Psoas muscle (tissue), 8 donors: Measurements from ENCODE around the gene ZNF281. TPM values are rescaled to one million over a fixed set of nuclear protein-coding genes. Genes with fewer than 3 reads are reported as not detected.
"Not testable (repeated sequence)": the region's sequence is repeated elsewhere in the genome, so short reads cannot be mapped to it uniquely, and the experiment has no call there.

Source experiments
- ATAC-seq, 4 donors: fragments of 200-7000 bp; cut with Tn5 transposase; one replicate each; pipeline ENCODE4 v1.9.1; 2020; ENCODE audit warnings: moderate library complexity in 3 of 4, mild to moderate bottlenecking in 2 of 4
- DNase-seq, 2 donors: peaks; one replicate each; pipeline ENCODE4 v3.0.0-alpha.2; 2020
- H3K27ac ChIP-seq: fragments of 200-600 bp; one replicate; pipeline ENCODE4 v1.8.0; 2022
- H3K27me3 ChIP-seq, 3 donors: fragments of 200-600 bp in 1 of 3; one replicate each; pipeline versions ENCODE4 v1.6.1 to v1.8.0; 2013 to 2022; ENCODE audit warnings: low read length in 2 of 3, mild to moderate bottlenecking in 2 of 3, moderate library complexity in 1 of 3; ENCODE audit not compliant: insufficient read depth in 3 of 3
- H3K36me3 ChIP-seq, 2 donors: fragments of 200-600 bp in 1 of 2; one replicate each; pipeline versions ENCODE4 v1.6.1 to v1.8.0; 2013 to 2022; ENCODE audit warnings: low read depth in 1 of 2, mild to moderate bottlenecking in 1 of 2, moderate library complexity in 1 of 2; ENCODE audit not compliant: insufficient read depth in 1 of 2
- H3K4me1 ChIP-seq: fragments of 200-600 bp; one replicate; pipeline ENCODE4 v1.8.0; 2022
- H3K4me3 ChIP-seq: fragments of 200-600 bp; one replicate; pipeline ENCODE4 v1.8.0; 2022; ENCODE audit warnings: mild to moderate bottlenecking
- H3K9me3 ChIP-seq: fragments of 200-600 bp; one replicate; pipeline ENCODE4 v1.8.0; 2022
- WGBS, 3 donors: extraction: QIAGEN DNeasy Blood & Tissue Kit; methylation state at CpG; one replicate each; pipeline versions ENCODE4 v1.1.6 to v1.1.7; 2013; 5-methylcytosine and 5-hydroxymethylcytosine counted together
- intact Hi-C, 2 donors: fragments of 100-400 bp; cut with DNase I; formaldehyde crosslinking; loops; one replicate each; pipeline versions ENCODE4 v1.11.0 to v1.14.2; 2022
- polyA plus RNA-seq, 3 donors: library from polyadenylated mRNA; stranded (reverse); fragments of 200-250 nt; gene quantifications; one replicate each; pipeline ENCODE4 v1.2.3, GENCODE V29; 2013
- total RNA-seq, 4 donors: library from RNA; stranded (reverse); fragmentation: NEBNext Ultra II Directional in 2 of 4; extraction: Animal tissue kit (Norgen Biotek cat#: 25700) in 2 of 4; gene quantifications; one replicate each; pipeline versions ENCODE4 v1.2.1 to v1.2.4, GENCODE V29; 2021 to 2023
- TF ChIP-seq, protein P1 (sequence below): fragments of 200-600 bp; IDR thresholded peaks from one replicate; pipeline ENCODE4 v1.8.0; 2022; ENCODE audit warnings: antibody characterized with exemption
- donor health status: healthy with polysubstance abuse.
- donor health status: DM: no; HTN: no; CAD: no; lungs with moderate emphysema.
- donor health status: Bipolar disorder and iron deficiency.
- donor health status: healthy.
- donor health status: DM: yes; HTN: yes; CAD: no.
- donor health status: DM: no; HTN: no; CAD: no.
- donor health status: DM: no; HTN: no; CAD: no.
- donor health status: DM: yes; HTN: yes; CAD: no.

ZNF281 gene
- total and polyA plus RNA-seq, 7 donors, result 4.1 to 14.0 (median 10.4) TPM

DNA sequence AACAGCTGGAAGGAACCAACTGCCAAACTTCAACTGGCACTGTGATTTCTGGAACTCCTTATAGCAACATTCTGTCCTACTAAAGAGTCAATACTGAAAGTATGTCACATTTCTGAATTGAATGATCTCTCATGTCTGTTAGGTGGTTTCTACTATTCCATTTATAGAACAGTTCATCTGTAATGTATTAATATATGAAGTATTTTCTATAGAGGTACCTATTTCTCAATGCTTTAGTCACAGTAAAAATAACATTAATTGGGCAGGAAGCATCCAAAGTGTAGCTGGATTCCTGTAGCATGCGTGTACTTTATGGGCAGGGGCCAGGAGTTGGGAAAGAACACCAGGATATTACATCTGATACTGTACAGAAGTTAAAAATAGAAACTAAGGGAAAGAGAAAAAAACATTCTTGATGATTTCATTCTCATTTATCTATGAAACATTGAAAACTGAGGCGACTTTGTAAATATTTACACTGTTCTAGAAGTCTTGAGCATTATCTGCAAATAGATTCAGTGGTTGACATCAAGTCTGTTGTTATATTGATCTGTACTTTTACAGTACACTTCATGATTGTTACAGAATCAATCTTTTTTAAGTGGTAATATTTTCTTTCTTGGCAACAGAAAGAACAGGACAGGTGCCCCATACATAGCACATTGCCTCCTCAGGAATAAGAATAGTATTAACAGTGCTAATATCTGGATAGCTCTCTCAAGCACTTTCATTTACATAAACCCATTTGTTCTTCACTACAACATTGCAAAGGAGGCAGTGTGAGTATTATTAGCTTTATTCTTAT, 6.2 kb upstream of the ZNF281 start:
- 14 to 24% (median 23%) methylated on average over 2 of the region's 2 CpGs for WGBS, 3 donors
- TF ChIP-seq, protein P1, sequence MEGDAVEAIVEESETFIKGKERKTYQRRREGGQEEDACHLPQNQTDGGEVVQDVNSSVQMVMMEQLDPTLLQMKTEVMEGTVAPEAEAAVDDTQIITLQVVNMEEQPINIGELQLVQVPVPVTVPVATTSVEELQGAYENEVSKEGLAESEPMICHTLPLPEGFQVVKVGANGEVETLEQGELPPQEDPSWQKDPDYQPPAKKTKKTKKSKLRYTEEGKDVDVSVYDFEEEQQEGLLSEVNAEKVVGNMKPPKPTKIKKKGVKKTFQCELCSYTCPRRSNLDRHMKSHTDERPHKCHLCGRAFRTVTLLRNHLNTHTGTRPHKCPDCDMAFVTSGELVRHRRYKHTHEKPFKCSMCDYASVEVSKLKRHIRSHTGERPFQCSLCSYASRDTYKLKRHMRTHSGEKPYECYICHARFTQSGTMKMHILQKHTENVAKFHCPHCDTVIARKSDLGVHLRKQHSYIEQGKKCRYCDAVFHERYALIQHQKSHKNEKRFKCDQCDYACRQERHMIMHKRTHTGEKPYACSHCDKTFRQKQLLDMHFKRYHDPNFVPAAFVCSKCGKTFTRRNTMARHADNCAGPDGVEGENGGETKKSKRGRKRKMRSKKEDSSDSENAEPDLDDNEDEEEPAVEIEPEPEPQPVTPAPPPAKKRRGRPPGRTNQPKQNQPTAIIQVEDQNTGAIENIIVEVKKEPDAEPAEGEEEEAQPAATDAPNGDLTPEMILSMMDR, result no peak
- peak; percentile 68 to 69 for DNase-seq
- H3K27me3 ChIP-seq, result no peaks in the 10 kb centered on the region
- no peaks in the 10 kb centered on the region for H3K36me3 ChIP-seq
- intact Hi-C loops, result no loop called here
- peak overlapping the region; percentile 75 for H3K27ac ChIP-seq
- H3K4me3 ChIP-seq, result no peak overlapping the region
- H3K4me1 ChIP-seq, result peaks cover 16% of the 10 kb centered on the region
- ATAC-seq, result peak; percentile 92 to 98 (median 94)
- H3K9me3 ChIP-seq, result no peaks in the 10 kb centered on the region

GRCh38 chr1:200415227-200415626, 5.4 kb upstream of the ZNF281 start:
- TF ChIP-seq, protein P1, result no peak
- 71 to 74% (median 72%) methylated on average over 1 of the region's 1 CpG for WGBS, 3 donors
- ATAC-seq, result no peak

GRCh38 chr1:200414657-200415056, 4.8 kb upstream of the ZNF281 start:
- TF ChIP-seq, protein P1, result no peak
- H3K27ac ChIP-seq, result no peak overlapping the region
- intact Hi-C loops, result no loop called here
- no peak for DNase-seq
- H3K27me3 ChIP-seq, result no peaks in the 10 kb centered on the region
- H3K4me1 ChIP-seq, result peaks cover 16% of the 10 kb centered on the region
- H3K4me3 ChIP-seq, result no peak overlapping the region
- no peaks in the 10 kb centered on the region for H3K9me3 ChIP-seq
- H3K36me3 ChIP-seq, result no peaks in the 10 kb centered on the region
- whole genome bisulfite sequencing, 3 donors, result 87 to 94% (median 93%) methylated on average over 4 of the region's 4 CpGs
- no peak for ATAC-seq

More at GRCh38 chr1:200415227-200415626, 5.4 kb upstream of the ZNF281 start:
- intact Hi-C loops, result no loop called here
- Histone ChIP-seq H3K4me1 (peaks cover 16% of the 10 kb centered on the region), H3K27me3 (no peaks in the 10 kb centered on the region), H3K4me3 (no peak overlapping the region), H3K27ac (peak overlapping the region; percentile 75), H3K36me3 (no peaks in the 10 kb centered on the region), H3K9me3 (no peaks in the 10 kb centered on the region)
- no peak for DNase-seq

DNA sequence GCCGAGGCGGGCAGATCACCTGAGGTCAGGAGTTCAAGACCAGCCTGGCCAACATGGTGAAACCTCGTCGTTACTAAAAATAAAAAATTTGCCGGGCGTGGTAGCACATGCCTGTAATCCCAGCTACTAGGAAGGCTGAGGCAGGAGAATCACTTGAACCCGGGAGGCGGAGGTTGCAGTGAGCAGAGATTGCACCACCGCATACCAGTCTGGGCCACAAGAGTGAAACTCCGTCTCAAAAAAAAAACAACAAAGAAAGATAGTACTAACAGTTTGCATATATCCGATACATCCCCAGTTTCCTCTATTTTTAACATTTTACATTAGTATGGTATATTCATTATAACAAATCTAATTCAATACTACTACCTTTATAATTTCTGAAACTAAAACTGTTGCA, 3.9 kb upstream of the ZNF281 start:
- H3K36me3 ChIP-seq, H3K4me3 ChIP-seq, DNase-seq, intact Hi-C loops, ATAC-seq, H3K27me3 ChIP-seq, H3K27ac ChIP-seq, H3K9me3 ChIP-seq: not testable (repeated sequence)
- H3K4me1 ChIP-seq, result peaks cover 18% of the 10 kb centered on the region
- WGBS, 3 donors, result 51 to 64% (median 56%) methylated on average over 11 of the region's 11 CpGs

GRCh38 chr1:200411406-200412257, 1.8 kb upstream of the ZNF281 start:
- Histone ChIP-seq H3K27ac (no peak overlapping the region), H3K9me3 (no peaks in the 10 kb centered on the region), H3K27me3 (no peaks in the 10 kb centered on the region), H3K4me1 (peaks cover 38% of the 10 kb centered on the region), H3K36me3 (peaks cover 0 to 15% of the 10 kb centered on the region in 2 donors), H3K4me3 (no peak overlapping the region)
- WGBS, 3 donors, result 56 to 60% (median 59%) methylated on average over 20 of the region's 20 CpGs
- intact Hi-C loops, result no loop called here
- no peak for ATAC-seq
- no peak for DNase-seq
- TF ChIP-seq, protein P1, result no peak
